CD4-positive, alpha-beta T cell treated with Interleukin-2 at 100 ng/mL for 4 hours (primary cell): ENCODE data around the gene CROT.

Experiments used
- DNase-seq: peaks from one replicate; pipeline ENCODE4 v3.0.0-alpha.2; 2020; ENCODE audit warnings: low spot score

CROT gene, protein sequence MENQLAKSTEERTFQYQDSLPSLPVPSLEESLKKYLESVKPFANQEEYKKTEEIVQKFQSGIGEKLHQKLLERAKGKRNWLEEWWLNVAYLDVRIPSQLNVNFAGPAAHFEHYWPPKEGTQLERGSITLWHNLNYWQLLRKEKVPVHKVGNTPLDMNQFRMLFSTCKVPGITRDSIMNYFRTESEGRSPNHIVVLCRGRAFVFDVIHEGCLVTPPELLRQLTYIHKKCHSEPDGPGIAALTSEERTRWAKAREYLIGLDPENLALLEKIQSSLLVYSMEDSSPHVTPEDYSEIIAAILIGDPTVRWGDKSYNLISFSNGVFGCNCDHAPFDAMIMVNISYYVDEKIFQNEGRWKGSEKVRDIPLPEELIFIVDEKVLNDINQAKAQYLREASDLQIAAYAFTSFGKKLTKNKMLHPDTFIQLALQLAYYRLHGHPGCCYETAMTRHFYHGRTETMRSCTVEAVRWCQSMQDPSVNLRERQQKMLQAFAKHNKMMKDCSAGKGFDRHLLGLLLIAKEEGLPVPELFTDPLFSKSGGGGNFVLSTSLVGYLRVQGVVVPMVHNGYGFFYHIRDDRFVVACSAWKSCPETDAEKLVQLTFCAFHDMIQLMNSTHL

DNA sequence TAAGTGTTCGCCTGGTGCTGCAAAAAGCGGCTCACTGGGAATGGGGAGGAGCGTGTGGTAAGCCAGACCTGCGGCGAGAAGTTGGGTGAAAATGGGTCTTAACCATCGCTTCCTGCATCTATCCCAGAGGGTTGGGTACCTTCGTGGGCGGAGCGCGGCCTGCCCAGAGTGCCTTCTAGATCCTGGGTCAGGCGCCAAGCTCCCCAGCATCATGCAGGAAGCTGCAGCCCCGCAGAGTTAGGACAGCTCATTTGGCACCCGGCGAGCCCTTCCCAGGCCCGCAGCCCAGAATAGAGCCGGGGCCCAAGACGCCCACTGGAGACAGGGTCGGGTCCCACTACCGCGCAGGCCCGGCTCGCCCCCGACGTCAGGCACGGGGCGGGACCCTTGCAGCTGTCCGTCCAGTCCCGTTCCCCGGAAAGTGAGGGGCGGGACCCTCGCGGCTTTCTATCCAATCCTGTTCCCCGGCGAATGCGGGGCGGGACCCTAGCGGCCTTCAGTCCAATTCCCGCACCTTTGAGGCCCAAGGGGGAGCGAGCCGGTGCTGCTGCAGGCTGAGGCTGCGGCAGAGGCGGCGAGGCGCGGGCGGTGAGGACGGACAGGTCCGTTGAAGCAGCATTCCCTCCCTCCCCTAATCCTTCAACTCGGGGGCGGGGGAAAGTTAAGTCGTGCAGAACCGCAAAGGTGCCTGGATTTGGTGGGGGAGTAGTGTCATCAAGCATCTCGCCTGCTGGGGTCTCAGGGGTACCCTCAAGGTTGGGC lies at the start of gene CROT:
CROT (plus strand) TSS at position 499 of the 762 bp plus-strand sequence. CDS start 3,405 bp downstream, outside the sequence.
- DNase-seq: peak; percentile 93

- DNase-seq: no peak
Observed at GRCh38 chr7:87300756-87301155, 44.7 kb upstream of the CROT start.

DNA sequence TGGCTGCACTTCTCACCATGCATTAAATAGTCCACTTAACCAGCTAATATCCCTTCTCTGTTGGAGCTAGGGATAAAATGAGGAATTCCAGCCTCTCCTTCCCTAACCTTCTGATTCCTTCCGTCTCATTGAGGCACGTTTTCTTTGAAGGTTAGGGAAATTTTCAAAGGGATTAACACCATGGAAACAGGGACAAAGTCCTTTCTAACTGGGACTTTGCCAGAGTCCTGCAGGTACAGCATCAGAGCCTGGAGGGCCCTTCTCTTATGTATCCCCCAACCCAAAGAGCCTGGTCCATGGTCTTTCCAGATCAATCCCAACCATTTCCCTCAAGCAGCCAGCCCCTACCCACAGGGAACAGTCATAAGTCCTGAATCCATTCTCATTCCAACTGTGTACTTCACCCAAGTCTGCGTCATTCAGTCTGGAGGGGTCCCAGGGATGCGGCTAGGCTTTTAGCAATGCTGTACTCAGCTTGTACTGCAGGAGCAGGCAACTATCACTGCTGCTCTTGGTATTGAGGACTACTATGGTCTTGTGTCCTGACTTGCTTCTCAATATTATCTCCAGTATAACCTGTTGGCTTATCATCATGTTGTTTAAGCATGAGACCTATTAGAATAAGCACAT lies 34.6 kb upstream of the CROT start:
- DNase-seq: no peak

DNA sequence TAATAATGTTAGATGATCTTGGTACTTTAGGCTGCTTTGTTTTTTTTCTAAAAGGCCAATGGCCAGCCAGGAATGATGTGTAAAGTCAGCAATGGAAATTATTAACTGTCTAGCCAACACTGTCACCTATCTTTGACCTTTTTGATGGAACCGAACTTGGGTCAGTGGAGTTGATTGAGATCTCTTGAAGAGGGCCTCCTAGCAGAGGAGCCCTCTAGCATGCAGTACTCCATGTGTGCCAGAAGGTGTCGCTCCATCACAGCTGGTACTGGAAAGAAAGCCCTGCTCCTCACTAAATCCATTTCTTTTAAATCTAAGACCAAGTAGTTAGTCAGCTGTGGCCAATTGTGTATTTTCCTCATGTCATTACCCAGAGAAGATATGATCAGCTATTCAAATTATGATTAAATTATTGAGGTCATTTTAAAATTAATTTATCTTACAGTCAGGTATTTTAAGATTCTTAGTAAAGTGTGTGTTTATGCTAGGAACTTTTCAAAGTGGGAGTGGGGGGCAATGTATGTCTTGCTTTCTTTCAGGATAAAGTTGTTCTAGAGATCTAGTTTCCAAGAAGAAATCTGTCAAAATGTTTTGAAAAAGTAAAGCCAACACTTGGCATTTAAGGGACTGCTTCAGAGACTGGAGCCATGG lies 33.1 kb upstream of the CROT start:
- peak; percentile 79 for DNase-seq

DNA sequence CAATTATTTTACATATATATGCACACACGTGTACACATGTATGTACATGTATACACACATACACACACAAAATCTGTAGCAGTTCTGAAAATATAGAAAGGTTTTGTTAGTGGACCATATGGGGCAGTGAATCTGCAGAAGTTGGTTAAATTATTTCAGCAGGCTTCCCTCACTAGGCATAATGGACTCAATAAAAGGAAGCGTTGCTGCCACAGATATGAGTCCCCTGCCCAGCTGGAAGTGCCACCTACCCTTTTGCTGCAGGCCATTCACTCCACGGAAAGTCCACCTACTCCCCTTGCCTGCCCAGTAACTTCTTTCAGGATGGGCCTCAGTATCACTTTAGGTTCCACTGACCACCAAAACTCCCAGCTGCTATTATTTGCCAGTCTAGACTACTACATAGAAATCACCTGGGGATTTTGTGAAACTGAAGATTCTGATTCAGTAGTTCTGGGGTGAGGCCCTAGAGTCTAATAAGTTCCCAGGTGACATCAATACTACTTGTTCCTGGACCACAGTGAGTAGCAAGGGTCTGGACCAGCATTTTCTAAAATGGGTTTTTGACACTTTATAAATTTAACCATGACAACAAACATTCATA lies 29.3 kb upstream of the CROT start:
- DNase-seq: no peak

GRCh38 chr7:87316846-87317552 lies 28.5 kb upstream of the CROT start:
- no peak for DNase-seq

GRCh38 chr7:87317691-87318245 lies 27.7 kb upstream of the CROT start:
- no peak for DNase-seq

GRCh38 chr7:87318741-87319140 lies 26.7 kb upstream of the CROT start:
- no peak for DNase-seq

DNA sequence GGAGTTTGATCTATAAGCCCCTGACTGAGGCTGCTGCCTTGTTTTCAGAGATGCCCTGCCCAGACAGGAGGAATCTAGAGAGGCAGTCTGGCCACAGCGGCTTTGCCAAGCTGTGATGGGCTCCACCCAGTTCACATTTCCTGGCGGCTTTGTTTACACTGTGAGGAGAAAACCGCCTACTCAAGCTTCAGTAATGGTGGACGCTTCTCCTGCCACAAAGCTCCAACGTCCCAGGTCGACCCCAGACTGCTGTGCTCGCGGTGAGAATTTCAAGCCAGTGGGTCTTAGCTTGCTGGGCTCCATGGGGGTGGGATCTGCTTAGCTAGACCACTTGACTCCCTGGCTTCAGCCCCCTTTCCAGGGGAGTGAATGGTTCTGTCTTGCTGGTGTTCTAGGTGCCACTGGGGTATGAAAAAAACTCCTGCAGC lies 26.3 kb upstream of the CROT start:
- DNase-seq: peak; percentile 29

DNA sequence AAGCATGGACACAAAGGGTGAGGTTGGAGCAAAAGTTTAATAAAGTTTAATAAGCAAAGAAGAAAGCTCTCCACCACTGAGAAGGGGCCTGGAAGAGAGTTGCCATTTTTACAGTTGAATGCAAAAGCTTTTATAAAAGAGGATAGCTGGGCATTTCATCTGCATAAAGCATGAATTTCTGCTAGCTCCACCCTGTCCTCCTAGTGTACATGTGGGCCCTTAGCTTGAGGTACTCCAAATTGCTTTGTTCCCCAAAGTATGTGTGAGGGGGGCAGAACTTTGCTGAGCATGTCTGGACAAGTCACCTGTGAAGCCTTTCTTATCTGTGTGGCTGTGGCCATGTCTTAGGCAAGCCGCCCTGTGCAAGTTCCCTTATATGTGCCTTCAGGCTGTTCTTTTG lies 22.6 kb upstream of the CROT start:
- DNase-seq: no peak

DNA sequence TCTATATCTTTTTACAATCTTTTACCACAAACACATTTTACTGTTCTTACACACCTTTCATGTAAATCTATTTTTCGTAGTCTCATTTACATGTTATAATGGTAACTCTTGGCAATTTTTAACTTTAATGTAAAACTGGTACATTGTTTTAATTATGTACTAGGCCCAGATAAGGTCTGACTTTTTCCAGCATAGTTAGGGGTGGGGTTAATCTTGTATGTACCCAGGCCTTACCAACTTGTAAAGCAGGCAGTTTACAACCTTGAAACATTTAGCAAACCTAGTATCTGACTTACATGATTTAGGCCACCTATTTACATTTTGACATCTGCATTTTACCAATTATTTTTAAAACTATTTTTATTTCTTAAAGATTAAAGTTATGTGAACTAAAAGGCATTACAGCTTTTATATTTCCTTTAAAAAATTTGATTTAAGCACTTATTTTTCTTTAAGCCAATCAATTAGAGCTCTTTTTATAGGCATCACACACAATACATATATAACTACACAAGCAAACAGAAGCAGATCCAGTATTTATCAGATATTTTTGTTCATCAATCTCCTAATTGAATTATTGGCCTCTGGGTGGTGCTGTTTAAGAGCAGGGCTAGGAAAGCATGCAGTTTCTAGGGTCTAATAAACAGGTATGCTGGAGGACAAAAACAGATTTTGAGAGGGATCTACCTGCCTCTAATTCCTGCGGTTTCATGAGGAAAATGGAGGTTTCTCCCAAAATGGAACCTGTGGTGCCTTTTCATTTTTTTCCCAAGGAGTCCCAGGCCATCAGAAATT lies 19.7 kb upstream of the CROT start:
- DNase-seq: no peak

DNA sequence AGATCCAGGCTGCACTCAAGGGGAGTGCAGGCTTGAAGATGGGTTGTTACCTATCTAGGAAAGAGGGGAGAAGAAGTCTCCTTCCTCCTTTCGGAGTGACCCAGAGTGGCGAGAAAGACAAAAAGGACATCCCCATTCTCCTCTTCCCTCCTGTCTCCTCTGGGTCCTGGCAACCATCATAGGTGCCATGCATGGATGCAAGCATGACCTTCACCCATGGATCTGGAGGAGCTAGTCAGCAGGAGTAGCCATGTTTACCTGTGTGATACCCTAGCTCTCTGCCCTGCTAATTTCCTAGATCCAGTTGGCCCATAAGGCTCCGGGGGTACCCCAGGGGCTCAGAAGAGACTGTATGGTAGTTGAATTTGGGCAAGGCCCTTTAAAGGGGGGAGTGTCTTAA lies 17.2 kb upstream of the CROT start:
- DNase-seq: no peak

DNA sequence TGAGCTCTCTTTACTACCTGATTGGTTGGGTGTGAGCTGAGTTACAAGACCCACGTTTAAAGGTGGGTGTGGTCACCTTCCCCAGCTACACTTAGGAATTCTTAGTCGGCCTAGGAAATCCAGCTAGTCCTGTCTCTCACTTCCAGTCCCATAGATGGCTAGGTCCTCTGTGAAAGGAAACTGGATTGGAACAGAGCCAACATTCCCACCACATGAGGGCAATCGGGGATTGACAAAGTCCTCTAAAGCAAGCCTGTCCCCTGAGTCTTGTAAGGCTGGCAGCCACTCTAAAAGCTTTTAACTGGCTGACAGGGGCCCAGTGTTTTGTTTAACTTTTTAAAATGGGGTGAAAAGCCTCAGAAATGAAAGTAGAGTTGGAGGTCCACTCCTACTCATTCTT lies 15.1 kb upstream of the CROT start:
- no peak for DNase-seq

DNA sequence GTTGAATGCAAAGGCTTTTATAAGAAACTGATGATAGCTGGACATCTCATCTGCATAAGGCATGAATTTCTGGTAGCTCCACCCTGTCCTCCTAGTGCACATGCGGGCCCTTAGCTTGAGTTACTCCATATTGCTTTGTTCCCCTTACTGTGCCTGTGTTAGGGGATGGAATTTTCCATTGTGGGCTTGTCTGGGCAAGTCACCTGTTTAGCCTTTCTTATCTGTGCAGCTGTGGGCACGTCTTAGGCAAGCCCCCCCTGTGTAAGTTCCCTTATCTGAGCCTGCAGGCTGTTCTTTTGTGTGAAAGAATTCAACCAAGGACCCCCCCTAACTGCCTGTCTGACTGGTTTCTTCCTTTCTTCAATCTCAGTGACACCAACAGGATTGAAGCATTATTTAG lies 14.5 kb upstream of the CROT start:
- DNase-seq: no peak

DNA sequence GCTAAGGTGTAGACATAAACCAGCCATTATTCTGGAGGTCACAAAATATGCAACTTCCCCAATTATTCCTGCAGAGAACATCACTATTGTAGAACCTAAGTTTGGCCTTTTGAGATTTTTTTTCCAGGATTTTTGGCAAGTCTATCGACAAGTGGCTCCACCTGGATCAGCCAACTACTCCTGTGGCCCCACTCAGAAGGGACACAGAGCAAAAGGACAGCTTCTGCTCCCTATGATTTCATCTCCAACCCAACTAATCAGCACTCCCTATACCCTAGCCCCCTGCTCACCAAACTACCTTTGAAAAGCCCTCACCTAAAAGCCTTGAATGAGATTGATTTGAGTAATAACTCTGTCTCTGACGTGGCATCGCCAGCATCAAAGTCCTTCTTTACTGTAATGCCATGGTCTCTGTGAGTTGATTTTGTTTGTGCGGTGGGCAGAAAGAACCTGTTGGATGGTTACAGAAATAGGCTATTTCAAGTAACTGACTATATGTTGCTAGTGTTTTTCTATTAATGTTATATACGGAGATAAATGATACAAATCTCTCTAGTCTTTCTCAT lies 13.7 kb upstream of the CROT start:
- no peak for DNase-seq

DNA sequence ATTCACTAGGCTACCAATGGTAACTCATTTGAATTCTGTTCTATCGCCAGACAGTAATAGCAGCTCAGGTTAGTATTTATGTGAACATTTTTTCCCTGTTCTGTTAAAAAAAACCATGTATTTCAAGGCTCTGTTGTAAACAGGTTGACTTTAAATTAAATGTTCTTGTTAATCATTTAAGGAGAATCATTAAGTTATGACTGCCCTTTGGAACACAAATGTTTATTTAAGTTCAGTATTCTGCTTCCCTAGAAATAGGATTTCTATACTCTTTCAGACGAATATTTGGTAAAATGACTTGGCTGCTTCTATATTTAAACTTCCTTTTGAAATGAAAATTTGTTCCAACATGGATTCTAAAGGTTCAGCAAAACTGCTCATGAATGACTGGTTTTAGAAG lies 13.1 kb upstream of the CROT start:
- DNase-seq: no peak

DNA sequence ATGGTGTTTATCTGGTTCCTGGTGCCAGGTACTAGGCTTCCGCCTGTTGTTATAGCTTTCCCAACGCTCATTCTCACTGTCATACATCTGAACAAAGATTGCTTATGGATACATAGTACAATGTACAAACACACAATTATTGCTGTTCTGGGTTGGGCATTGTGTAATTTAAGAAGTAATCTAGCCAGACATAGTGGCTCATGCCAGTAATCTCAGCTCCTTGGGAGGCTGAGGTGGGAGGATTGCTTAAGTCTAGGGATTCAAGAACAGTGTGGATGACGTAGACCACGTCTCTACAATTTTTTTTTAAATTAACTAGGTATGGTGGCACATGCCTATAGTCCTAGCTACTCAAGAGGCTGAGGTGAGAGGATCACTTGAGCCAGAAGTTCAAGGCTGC lies 9.3 kb upstream of the CROT start:
- DNase-seq: no peak

DNA sequence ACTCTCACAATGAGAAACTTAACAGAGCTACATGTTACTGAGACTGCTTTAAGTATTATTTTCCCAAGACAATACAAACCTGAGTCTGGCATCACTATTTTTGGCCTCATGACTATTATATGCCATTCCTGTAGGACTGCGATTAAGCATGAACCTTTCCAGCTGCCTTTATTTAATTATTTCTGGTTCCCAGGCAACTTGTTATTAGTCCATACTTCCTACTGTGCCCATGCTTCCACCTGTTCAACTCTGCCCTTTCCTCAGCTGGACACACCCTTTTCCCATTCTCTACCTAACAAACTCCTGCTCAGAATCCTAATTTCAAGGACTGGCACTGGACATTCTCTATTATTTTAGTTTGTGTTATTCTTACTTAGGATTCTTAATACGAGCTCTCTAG lies 8.1 kb upstream of the CROT start:
- DNase-seq: no peak

- DNase-seq: no peak
Observed at GRCh38 chr7:87339373-87339897, 6.0 kb upstream of the CROT start.
